KMS-11 (cell line): Measurements from ENCODE around the gene AKAP1.

ENCODE experiments used
- H2AFZ ChIP-seq: fragments of 200-600 bp; sonication (generic); 2 replicates; pipeline ENCODE4 v1.6.1; 2016; ENCODE audit warnings: antibody characterized with exemption, mixed run types, low read depth
- H3K27ac ChIP-seq: fragments of 200-600 bp; sonication (generic); 2 replicates; pipeline ENCODE4 v1.6.1; 2016; ENCODE audit warnings: mild to moderate bottlenecking, mixed run types
- H3K27me3 ChIP-seq: fragments of 200-600 bp; sonication (generic); 2 replicates; pipeline ENCODE4 v1.6.1; 2017; ENCODE audit warnings: mild to moderate bottlenecking, low read depth, mixed run types, moderate library complexity; ENCODE audit not compliant: insufficient read depth
- H3K36me3 ChIP-seq: fragments of 200-600 bp; sonication (generic); 2 replicates; pipeline ENCODE4 v1.6.1; 2017; ENCODE audit warnings: mild to moderate bottlenecking, mixed run types; ENCODE audit not compliant: insufficient read depth
- H3K4me1 ChIP-seq: fragments of 200-600 bp; sonication (generic); 2 replicates; pipeline ENCODE4 v1.6.1; 2016; ENCODE audit warnings: mild to moderate bottlenecking, low read depth, mixed run types; ENCODE audit not compliant: poor library complexity, severe bottlenecking
- H3K4me2 ChIP-seq: fragments of 200-600 bp; sonication (generic); 2 replicates; pipeline ENCODE4 v1.7.0; 2016; ENCODE audit warnings: mild to moderate bottlenecking, mixed run types
- H3K4me3 ChIP-seq: fragments of 200-600 bp; sonication (generic); IDR thresholded peaks from 2 replicates; pipeline ENCODE4 v1.6.1; 2017; ENCODE audit warnings: low read depth, low read length, mixed read lengths; ENCODE audit not compliant: insufficient read depth
- H3K79me2 ChIP-seq: fragments of 200-600 bp; sonication (generic); 2 replicates; pipeline ENCODE4 v1.6.1; 2016; ENCODE audit warnings: low read depth, mixed run types; ENCODE audit not compliant: insufficient read depth
- H3K9ac ChIP-seq: fragments of 200-600 bp; sonication (generic); 2 replicates; pipeline ENCODE4 v1.6.1; 2016; ENCODE audit warnings: mild to moderate bottlenecking, mixed run types
- H4K20me1 ChIP-seq: fragments of 200-600 bp; sonication (generic); 2 replicates; pipeline ENCODE4 v1.6.1; 2016; ENCODE audit warnings: mild to moderate bottlenecking, mixed run types; ENCODE audit not compliant: insufficient read depth
- CTCF ChIP-seq: fragments of 200-600 bp; sonication (generic); conservative IDR thresholded peaks from 2 replicates; pipeline ENCODE4 v1.6.1; 2017; ENCODE audit warnings: low read depth, mild to moderate bottlenecking, antibody characterized with exemption, low read length, moderate library complexity, mixed read lengths

The AKAP1 gene

GRCh38 chr17:57125406-57125805 lies 40.4 kb downstream of the AKAP1 start:
- Histone ChIP-seq H3K4me2 (no peak overlapping the region), H3K27me3 (no peaks in the 10 kb centered on the region), H3K9ac (no peak overlapping the region), H3K4me1 (no peaks in the 10 kb centered on the region), H3K27ac (no peak overlapping the region), H4K20me1 (no peaks in the 10 kb centered on the region), H2AFZ (no peak overlapping the region), H3K79me2 (no peaks in the 10 kb centered on the region), H3K4me3 (no peak overlapping the region), H3K36me3 (no peaks in the 10 kb centered on the region)
- TF ChIP-seq CTCF, result no peak

GRCh38 chr17:57125866-57126265 lies 40.8 kb downstream of the AKAP1 start:
- H3K4me3 ChIP-seq, result no peak overlapping the region
- no peak overlapping the region for H2AFZ ChIP-seq
- H3K4me1 ChIP-seq, result no peaks in the 10 kb centered on the region
- no peak overlapping the region for H3K9ac ChIP-seq
- TF ChIP-seq CTCF, result no peak
- H3K27ac ChIP-seq, result no peak overlapping the region
- no peaks in the 10 kb centered on the region for H3K27me3 ChIP-seq
- H3K4me2 ChIP-seq, result no peak overlapping the region
- H3K36me3 ChIP-seq, result no peaks in the 10 kb centered on the region
- H4K20me1 ChIP-seq, result no peaks in the 10 kb centered on the region
- no peaks in the 10 kb centered on the region for H3K79me2 ChIP-seq

GRCh38 chr17:57130708-57131461 lies 45.8 kb downstream of the AKAP1 start:
- Histone ChIP-seq H3K4me1 (no peaks in the 10 kb centered on the region), H3K27ac (no peak overlapping the region), H3K79me2 (no peaks in the 10 kb centered on the region), H2AFZ (peak overlapping the region; percentile 16; the same call in 1 of the 2 replicates), H3K9ac (no peak overlapping the region), H3K4me3 (no peak overlapping the region), H3K4me2 (no peak overlapping the region; the same call in 1 of the 2 replicates), H4K20me1 (no peaks in the 10 kb centered on the region), H3K27me3 (no peaks in the 10 kb centered on the region), H3K36me3 (no peaks in the 10 kb centered on the region)
- TF ChIP-seq CTCF, result peak; percentile 87

GRCh38 chr17:57132663-57133062 lies 47.6 kb downstream of the AKAP1 start:
- H3K79me2 ChIP-seq, result no peaks in the 10 kb centered on the region
- no peak overlapping the region for H3K4me2 ChIP-seq
- no peak for TF ChIP-seq CTCF
- no peak overlapping the region for H3K9ac ChIP-seq
- H3K4me1 ChIP-seq, result no peaks in the 10 kb centered on the region
- no peaks in the 10 kb centered on the region for H3K27me3 ChIP-seq
- H3K36me3 ChIP-seq, result no peaks in the 10 kb centered on the region
- H3K4me3 ChIP-seq, result no peak overlapping the region
- no peak overlapping the region for H3K27ac ChIP-seq
- no peaks in the 10 kb centered on the region for H4K20me1 ChIP-seq
- no peak overlapping the region for H2AFZ ChIP-seq
